Spleen (tissue), 11 donors: ENCODE data around the gene RPA3. TPM values are rescaled to one million over a fixed set of nuclear protein-coding genes. Genes with fewer than 3 reads are reported as not detected.

Experiments used
- DNase-seq: peaks from one replicate; pipeline ENCODE4 v3.0.0-alpha.2; 2020
- H3K27ac ChIP-seq, 8 donors: fragments of 200-600 bp; sonication (generic) in 7 of 8; 1 replicate in 4 of 8; 2 replicates in 4 of 8; pipeline versions ENCODE4 v1.5.0 to v1.8.0; 2016 to 2021; ENCODE audit warnings: inconsistent platforms in 4 of 8, mild to moderate bottlenecking in 4 of 8, moderate library complexity in 1 of 8
- H3K27me3 ChIP-seq, 7 donors: fragments of 200-600 bp; sonication (generic) in 6 of 7; replicated peaks in 1 of 7; 1 replicate in 4 of 7; 2 replicates in 3 of 7; pipeline versions ENCODE4 v1.5.0 to v1.8.0; 2016 to 2021; ENCODE audit warnings: inconsistent platforms in 3 of 7, mild to moderate bottlenecking in 1 of 7
- H3K36me3 ChIP-seq, 6 donors: fragments of 200-600 bp; sonication (generic) in 5 of 6; 1 replicate in 4 of 6; 2 replicates in 2 of 6; pipeline versions ENCODE4 v1.5.0 to v1.8.0; 2016 to 2021; ENCODE audit warnings: inconsistent platforms in 2 of 6
- H3K4me1 ChIP-seq, 6 donors: fragments of 200-600 bp; sonication (generic) in 5 of 6; 1 replicate in 3 of 6; 2 replicates in 3 of 6; pipeline versions ENCODE4 v1.5.0 to v1.8.0; 2016 to 2021; ENCODE audit warnings: inconsistent platforms in 3 of 6
- H3K4me3 ChIP-seq, 8 donors: fragments of 200-600 bp; sonication (generic) in 7 of 8; 1 replicate in 4 of 8; 2 replicates in 4 of 8; pipeline versions ENCODE4 v1.5.0 to v1.8.0; 2016 to 2021; ENCODE audit warnings: inconsistent platforms in 4 of 8, mild to moderate bottlenecking in 4 of 8, moderate library complexity in 2 of 8
- H3K9me3 ChIP-seq, 8 donors: fragments of 200-600 bp; sonication (generic) in 7 of 8; 1 replicate in 4 of 8; 2 replicates in 4 of 8; pipeline versions ENCODE4 v1.5.0 to v1.8.0; 2016 to 2021; ENCODE audit warnings: inconsistent platforms in 4 of 8
- POLR2A ChIP-seq, 3 donors: fragments of 450-650 bp; IDR thresholded peaks; one replicate each; pipeline ENCODE4 v1.5.1; 2017; ENCODE audit warnings: antibody characterized with exemption in 3 of 3, mild to moderate bottlenecking in 1 of 3
- POLR2AphosphoS5 ChIP-seq, 3 donors: sonication (generic); formaldehyde crosslinking; IDR thresholded peaks; one replicate each; pipeline ENCODE4 v1.5.1; 2017; ENCODE audit warnings: antibody characterized with exemption in 3 of 3
- WGBS, 5 donors: extraction: QIAGEN DNeasy Blood & Tissue Kit in 3 of 5; methylation state at CpG; one replicate each; pipeline versions ENCODE4 v1.1.5 to v1.1.7; 2013 to 2018; 5-methylcytosine and 5-hydroxymethylcytosine counted together
- intact Hi-C: fragments of 100-400 bp; cut with DNase I; formaldehyde crosslinking; loops from one replicate; pipeline ENCODE4 v1.15.0; 2023; ENCODE audit warnings: low total_unique reads
- polyA plus RNA-seq, 3 donors: library from polyadenylated mRNA; stranded (reverse); fragments of 200-250 nt; gene quantifications; one replicate each; pipeline ENCODE4 v1.2.1, GENCODE V29; 2013
- total RNA-seq, 7 donors: library from RNA; depleted of rRNA in 3 of 7; stranded (reverse); fragments of >200 nt in 3 of 7; fragmentation: NEBNext Ultra II Directional in 4 of 7; extraction: Animal tissue kit (Norgen Biotek cat#: 25700) in 4 of 7; gene quantifications; one replicate each; pipeline versions ENCODE4 v1.1.0 to v1.2.1, GENCODE V29; 2016 to 2021
- TF ChIP-seq, protein P1 (sequence below), 11 experiments: fragments of 200-600 bp in 7 of 11; fragments of 450-650 bp in 4 of 11; sonication (generic) in 4 of 11; IDR thresholded peaks in 8 of 11; conservative IDR thresholded peaks in 3 of 11; 1 replicate in 7 of 11; 2 replicates in 4 of 11; pipeline versions ENCODE4 v1.4.0 to v1.8.0; 2016 to 2021; ENCODE audit warnings: antibody characterized with exemption in 11 of 11, inconsistent platforms in 4 of 11, mild to moderate bottlenecking in 1 of 11
- donor health status: healthy with polysubstance abuse.
- donor health status: DM: no; HTN: no; CAD: no; lungs with moderate emphysema.
- donor health status: DM: no; HTN: no; CAD: no.
- donor health status: Bipolar disorder and iron deficiency.
- donor health status: healthy.
- donor health status: DM: no; HTN: no; CAD: no.
- donor health status: DM: yes; HTN: yes; CAD: no.

Gene RPA3
- total and polyA plus RNA-seq, 10 donors = 18.0 to 41.8 (median 28.2) TPM

GRCh38 chr7:7732621-7733281, 14.3 kb upstream of the RPA3 start:
- H3K27ac ChIP-seq = no peak overlapping the region
- WGBS, 5 donors = 90 to 94% (median 92%) methylated on average over 4 of the region's 4 CpGs

GRCh38 chr7:7731732-7732131, 13.3 kb upstream of the RPA3 start:
- no peak for TF ChIP-seq POLR2AphosphoS5 (IDR thresholded peaks at IDR 0.05)
- no peak for TF ChIP-seq POLR2A (IDR thresholded peaks at IDR 0.05)
- TF ChIP-seq, protein P1, sequence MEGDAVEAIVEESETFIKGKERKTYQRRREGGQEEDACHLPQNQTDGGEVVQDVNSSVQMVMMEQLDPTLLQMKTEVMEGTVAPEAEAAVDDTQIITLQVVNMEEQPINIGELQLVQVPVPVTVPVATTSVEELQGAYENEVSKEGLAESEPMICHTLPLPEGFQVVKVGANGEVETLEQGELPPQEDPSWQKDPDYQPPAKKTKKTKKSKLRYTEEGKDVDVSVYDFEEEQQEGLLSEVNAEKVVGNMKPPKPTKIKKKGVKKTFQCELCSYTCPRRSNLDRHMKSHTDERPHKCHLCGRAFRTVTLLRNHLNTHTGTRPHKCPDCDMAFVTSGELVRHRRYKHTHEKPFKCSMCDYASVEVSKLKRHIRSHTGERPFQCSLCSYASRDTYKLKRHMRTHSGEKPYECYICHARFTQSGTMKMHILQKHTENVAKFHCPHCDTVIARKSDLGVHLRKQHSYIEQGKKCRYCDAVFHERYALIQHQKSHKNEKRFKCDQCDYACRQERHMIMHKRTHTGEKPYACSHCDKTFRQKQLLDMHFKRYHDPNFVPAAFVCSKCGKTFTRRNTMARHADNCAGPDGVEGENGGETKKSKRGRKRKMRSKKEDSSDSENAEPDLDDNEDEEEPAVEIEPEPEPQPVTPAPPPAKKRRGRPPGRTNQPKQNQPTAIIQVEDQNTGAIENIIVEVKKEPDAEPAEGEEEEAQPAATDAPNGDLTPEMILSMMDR (IDR thresholded peaks at IDR 0.05 in 8 of 11, conservative IDR thresholded peaks at IDR 0.05 in 3 of 11) = no peak
- peaks cover 0 to 9% (median 5%) of the 10 kb centered on the region in 6 donors for H3K4me1 ChIP-seq
- no peaks in the 10 kb centered on the region for H3K27me3 ChIP-seq
- no peaks in the 10 kb centered on the region for H3K36me3 ChIP-seq
- no peak overlapping the region for H3K4me3 ChIP-seq
- DNase-seq = no peak
- no peak overlapping the region for H3K27ac ChIP-seq
- no peaks in the 10 kb centered on the region for H3K9me3 ChIP-seq
- intact Hi-C loops = no loop called here

More at GRCh38 chr7:7732621-7733281, 14.3 kb upstream of the RPA3 start:
- no peak for DNase-seq
- Histone ChIP-seq H3K9me3 (no peaks in the 10 kb centered on the region), H3K27me3 (no peaks in the 10 kb centered on the region), H3K36me3 (no peaks in the 10 kb centered on the region), H3K4me1 (peaks cover 0 to 8% (median 5%) of the 10 kb centered on the region in 6 donors), H3K4me3 (no peak overlapping the region)
- intact Hi-C loops = no loop called here
- TF ChIP-seq POLR2AphosphoS5 (IDR thresholded peaks at IDR 0.05) (no peak), POLR2A (IDR thresholded peaks at IDR 0.05) (no peak)
- TF ChIP-seq, protein P1 (IDR thresholded peaks at IDR 0.05 in 8 of 11, conservative IDR thresholded peaks at IDR 0.05 in 3 of 11) = no peak

DNA sequence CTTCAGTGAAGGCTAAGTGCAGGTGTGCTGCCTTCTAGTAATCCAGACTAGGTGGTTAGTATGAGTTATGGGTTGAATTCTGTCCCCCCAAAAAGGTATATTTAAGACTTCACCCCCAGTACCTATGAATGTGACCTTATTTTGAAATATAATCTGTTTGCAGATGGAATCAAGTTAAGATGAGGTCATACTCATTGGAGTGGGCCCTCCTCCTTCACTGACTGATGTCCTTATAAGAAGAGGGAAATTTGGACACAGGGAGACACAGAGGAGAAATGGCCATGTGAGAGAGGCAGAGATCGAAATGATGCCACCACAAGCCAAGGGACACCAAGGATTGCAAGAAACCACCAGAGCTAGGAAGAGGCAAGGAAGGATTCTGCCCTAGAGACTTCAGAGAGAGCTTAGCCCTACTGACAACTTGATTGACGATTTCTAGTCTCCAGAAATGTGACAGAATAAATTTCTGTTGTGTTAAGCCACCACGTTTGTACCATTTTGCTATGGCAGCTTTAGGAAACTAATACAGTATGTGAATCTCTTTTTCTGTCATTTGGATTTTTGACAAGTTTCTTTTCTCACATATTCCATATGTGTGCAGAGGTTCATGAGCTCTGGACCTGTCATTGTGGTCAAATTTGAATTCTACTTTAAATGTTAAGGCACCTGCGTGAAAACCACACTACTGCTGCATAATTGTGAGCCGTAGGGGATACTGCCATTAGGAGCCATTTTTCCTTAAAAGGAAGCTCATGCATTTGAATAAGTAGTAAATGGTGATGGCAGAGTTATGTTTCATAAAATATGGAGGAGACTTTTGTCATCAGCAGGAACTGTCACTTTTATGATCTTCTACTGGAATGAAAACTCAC, 2.6 kb upstream of the RPA3 start:
- Histone ChIP-seq H3K9me3 (peaks cover 0 to 4% (median 0%) of the 10 kb centered on the region in 8 donors), H3K4me1 (peaks cover 0 to 3% (median 0%) of the 10 kb centered on the region in 6 donors), H3K4me3 (no peak overlapping the region), H3K27me3 (no peaks in the 10 kb centered on the region), H3K36me3 (peaks cover 0 to 5% (median 0%) of the 10 kb centered on the region in 6 donors), H3K27ac (no peak overlapping the region)
- intact Hi-C loops = no loop called here
- TF ChIP-seq, protein P1 (IDR thresholded peaks at IDR 0.05 in 8 of 11, conservative IDR thresholded peaks at IDR 0.05 in 3 of 11) = no peak
- TF ChIP-seq POLR2AphosphoS5 (IDR thresholded peaks at IDR 0.05) = no peak
- TF ChIP-seq POLR2A (IDR thresholded peaks at IDR 0.05) = no peak
- WGBS, 5 donors = 86 to 92% (median 90%) methylated on average over 5 of the region's 5 CpGs
- DNase-seq = no peak

GRCh38 chr7:7720193-7720592, 1.8 kb upstream of the RPA3 start:
- intact Hi-C loops = no loop called here
- H3K36me3 ChIP-seq = peaks cover 0 to 5% (median 0%) of the 10 kb centered on the region in 6 donors
- TF ChIP-seq POLR2A (IDR thresholded peaks at IDR 0.05) (no peak), POLR2AphosphoS5 (IDR thresholded peaks at IDR 0.05) (no peak)
- TF ChIP-seq, protein P1 (IDR thresholded peaks at IDR 0.05 in 8 of 11, conservative IDR thresholded peaks at IDR 0.05 in 3 of 11) = no peak
- H3K4me3 ChIP-seq = no peak overlapping the region
- no peak for DNase-seq
- H3K9me3 ChIP-seq = peaks cover 0 to 4% (median 0%) of the 10 kb centered on the region in 8 donors
- 94 to 100% (median 96%) methylated on average over 1 of the region's 1 CpG for WGBS, 5 donors
- no peaks in the 10 kb centered on the region for H3K27me3 ChIP-seq
- H3K4me1 ChIP-seq = peaks cover 0 to 3% (median 0%) of the 10 kb centered on the region in 6 donors
- H3K27ac ChIP-seq = no peak overlapping the region
